Ishikawa (cell line): ENCODE data around the gene MED16.
A peak's percentile ranks its signal among the peaks of the same experiment; 100 is the strongest.

ENCODE experiments used
- CEBPB ChIP-seq: IDR thresholded peaks from 2 replicates; pipeline ENCODE4 v1.6.1; 2012
- CREB1 ChIP-seq: IDR thresholded peaks from 2 replicates; pipeline ENCODE4 v1.6.1; 2012; ENCODE audit warnings: low read depth
- EP300 ChIP-seq: IDR thresholded peaks from 2 replicates; pipeline ENCODE4 v1.6.1; 2012; ENCODE audit warnings: borderline replicate concordance
- NFIC ChIP-seq: IDR thresholded peaks from 2 replicates; pipeline ENCODE4 v1.6.1; 2012
- RAD21 ChIP-seq: IDR thresholded peaks from 2 replicates; pipeline ENCODE4 v1.6.1; 2012; ENCODE audit warnings: low read depth
- REST ChIP-seq: IDR thresholded peaks from 2 replicates; pipeline ENCODE4 v1.6.1; 2012; ENCODE audit warnings: low read depth, mild to moderate bottlenecking
- TAF1 ChIP-seq: IDR thresholded peaks from 2 replicates; pipeline ENCODE4 v1.6.1; 2012; ENCODE audit warnings: low read depth, mild to moderate bottlenecking
- TCF12 ChIP-seq: IDR thresholded peaks from 2 replicates; pipeline ENCODE4 v1.6.1; 2012; ENCODE audit warnings: low read depth
- TEAD4 ChIP-seq: IDR thresholded peaks from 2 replicates; pipeline ENCODE4 v1.6.1; 2012
- ZBTB7A ChIP-seq: IDR thresholded peaks from 2 replicates; pipeline ENCODE4 v1.6.1; 2012; ENCODE audit warnings: low read depth
- TF ChIP-seq, protein P1 (sequence below): IDR thresholded peaks from 2 replicates; pipeline ENCODE4 v1.6.1; 2012

DNA sequence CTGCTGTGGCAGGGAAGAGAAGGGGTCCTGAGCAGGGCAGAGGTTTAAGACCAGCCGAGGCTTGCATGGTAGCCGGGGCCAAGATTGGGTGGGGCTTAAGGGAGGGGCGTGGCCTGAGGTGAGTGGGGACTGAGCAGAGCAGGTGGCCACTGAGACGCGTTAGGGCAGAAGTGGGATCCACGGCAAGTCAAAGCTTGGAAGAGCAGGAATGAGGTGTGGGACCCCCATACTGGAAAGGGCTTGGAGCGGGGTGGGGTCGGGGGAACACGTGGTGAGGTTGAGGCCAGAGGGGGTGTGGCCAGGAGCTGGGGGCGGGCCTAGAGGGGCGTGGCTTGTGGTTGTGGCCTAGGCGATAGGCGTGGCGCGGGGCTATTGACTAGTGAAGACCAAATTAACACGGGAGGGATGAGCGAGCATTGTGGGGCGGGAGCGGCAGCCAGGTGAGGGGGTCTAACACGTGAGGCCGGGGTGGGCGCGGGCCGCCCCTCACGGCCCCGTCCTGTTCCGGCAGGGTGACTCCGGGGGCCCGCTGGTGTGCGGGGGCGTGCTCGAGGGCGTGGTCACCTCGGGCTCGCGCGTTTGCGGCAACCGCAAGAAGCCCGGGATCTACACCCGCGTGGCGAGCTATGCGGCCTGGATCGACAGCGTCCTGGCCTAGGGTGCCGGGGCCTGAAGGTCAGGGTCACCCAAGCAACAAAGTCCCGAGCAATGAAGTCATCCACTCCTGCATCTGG is 30.2 kb downstream of the MED16 start:
- TF ChIP-seq NFIC: no peak
- no peak for TF ChIP-seq TAF1
- TF ChIP-seq, protein P1, sequence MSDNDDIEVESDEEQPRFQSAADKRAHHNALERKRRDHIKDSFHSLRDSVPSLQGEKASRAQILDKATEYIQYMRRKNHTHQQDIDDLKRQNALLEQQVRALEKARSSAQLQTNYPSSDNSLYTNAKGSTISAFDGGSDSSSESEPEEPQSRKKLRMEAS: peak; percentile 51
- TF ChIP-seq ZBTB7A: no peak
- no peak for TF ChIP-seq REST
- TF ChIP-seq EP300: no peak
- no peak for TF ChIP-seq CEBPB
- TF ChIP-seq RAD21: no peak
- TF ChIP-seq TEAD4: no peak
- TF ChIP-seq CREB1: no peak
- TF ChIP-seq TCF12: no peak
